Right lung (tissue), 5 donors: ENCODE data around the gene PDE10A. TPM values are rescaled to one million over a fixed set of nuclear protein-coding genes. Genes with fewer than 3 reads are reported as not detected.

Source experiments
- DNase-seq, 2 donors: peaks; one replicate each; pipeline ENCODE4 v3.0.0-alpha.2; 2013
- polyA plus RNA-seq, 5 donors: library from polyadenylated mRNA; unstranded; fragments of 120-200 nt; gene quantifications; one replicate each; pipeline versions ENCODE4 v1.2.1 to v1.2.3, GENCODE V29; 2013; ENCODE audit warnings: inconsistent platforms in 1 of 5, low replicate concordance in 1 of 5; ENCODE audit not compliant: insufficient read length in 5 of 5, insufficient read depth in 1 of 5

PDE10A gene
- polyA plus RNA-seq, 5 donors = 4.7 to 11.0 (median 7.9) TPM

- no peak for DNase-seq
Measured at GRCh38 chr6:165656581-165657324, 6.3 kb downstream of the PDE10A start.

- no peak for DNase-seq
Measured at GRCh38 chr6:165655191-165655590, 7.8 kb downstream of the PDE10A start.

- no peak for DNase-seq
Measured at GRCh38 chr6:165654144-165654543, 8.9 kb downstream of the PDE10A start.

GRCh38 chr6:165653607-165654006 is 9.4 kb downstream of the PDE10A start:
- DNase-seq = no peak

- no peak for DNase-seq
Measured at GRCh38 chr6:165653196-165653595, 9.8 kb downstream of the PDE10A start.

GRCh38 chr6:165652766-165653165 is 10.3 kb downstream of the PDE10A start:
- DNase-seq = no peak

- no peak for DNase-seq
Measured at GRCh38 chr6:165649166-165650137, 13.6 kb downstream of the PDE10A start.

GRCh38 chr6:165647041-165647440 is 16.0 kb downstream of the PDE10A start:
- DNase-seq = no peak

- no peak for DNase-seq
Measured at GRCh38 chr6:165645919-165646318, 17.1 kb downstream of the PDE10A start.

- no peak for DNase-seq
Measured at GRCh38 chr6:165644586-165645266, 18.3 kb downstream of the PDE10A start.

- no peak for DNase-seq
Measured at GRCh38 chr6:165643015-165643414, 20.0 kb downstream of the PDE10A start.

GRCh38 chr6:165641672-165642156 is 21.3 kb downstream of the PDE10A start:
- no peak for DNase-seq

GRCh38 chr6:165640806-165641205 is 22.2 kb downstream of the PDE10A start:
- no peak for DNase-seq

- DNase-seq = no peak
Measured at GRCh38 chr6:165638530-165638929, 24.5 kb downstream of the PDE10A start.

GRCh38 chr6:165637586-165637985 is 25.5 kb downstream of the PDE10A start:
- DNase-seq = no peak

GRCh38 chr6:165636402-165637048 is 26.5 kb downstream of the PDE10A start:
- no peak for DNase-seq

- DNase-seq = no peak
Measured at GRCh38 chr6:165635965-165636364, 27.1 kb downstream of the PDE10A start.

GRCh38 chr6:165634101-165634880 is 28.8 kb downstream of the PDE10A start:
- DNase-seq = no peak

- no peak for DNase-seq
Measured at GRCh38 chr6:165632194-165632593, 30.8 kb downstream of the PDE10A start.

GRCh38 chr6:165630544-165630953 is 32.5 kb downstream of the PDE10A start:
- no peak for DNase-seq

GRCh38 chr6:165628955-165629354 is 34.1 kb downstream of the PDE10A start:
- no peak for DNase-seq
